OCI-LY7 (cell line): ENCODE results near the gene P2RY8. TPM values are rescaled to one million over a fixed set of nuclear protein-coding genes. Genes with fewer than 3 reads are reported as not detected.
A peak's percentile ranks its signal among the peaks of the same experiment; 100 is the strongest.

Source experiments
- BruUV-seq: library from RNA; stranded (reverse); fragments of 400-500 nt; replicated peaks from 2 replicates; lab custom pipeline; 2021; lab: Mats Ljungman, UMichigan
- CTCF ChIA-PET: fragments of 300-600 bp; sonication (Branson Sonifier 250); formaldehyde crosslinking; loops from one replicate; lab custom pipeline; 2022; ENCODE audit warnings: antibody characterized with exemption; ENCODE audit not compliant: unreplicated experiment; lab: Charles Lee
- POLR2A ChIA-PET: fragments of 300-600 bp; sonication (Branson Sonifier 250); formaldehyde crosslinking; loops from one replicate; lab custom pipeline; 2022; ENCODE audit warnings: antibody characterized with exemption; lab: Charles Lee
- DNase-seq: peaks from one replicate; pipeline ENCODE4 v3.0.0-alpha.2; 2015; ENCODE audit warnings: low spot score
- H2AFZ ChIP-seq: fragments of 200-600 bp; sonication (generic), shearing (Covaris generic); 2 replicates; pipeline ENCODE4 v1.6.1; 2014; ENCODE audit warnings: mild to moderate bottlenecking, antibody characterized with exemption, low read length, moderate library complexity
- H3K27ac ChIP-seq: fragments of 200-600 bp; sonication (generic); 2 replicates; pipeline ENCODE4 v1.5.1; 2014; ENCODE audit warnings: mixed run types, low read depth, mild to moderate bottlenecking, moderate library complexity, low read length, inconsistent platforms; ENCODE audit not compliant: poor library complexity, severe bottlenecking
- H3K36me3 ChIP-seq: fragments of 200-600 bp; sonication (generic); 2 replicates; pipeline ENCODE4 v1.6.1; 2014; ENCODE audit warnings: mild to moderate bottlenecking, antibody characterized with exemption, low read length, moderate library complexity, mixed read lengths; ENCODE audit not compliant: insufficient read depth
- H3K4me1 ChIP-seq: fragments of 200-600 bp; sonication (generic); 2 replicates; pipeline ENCODE4 v1.5.1; 2014; ENCODE audit warnings: mild to moderate bottlenecking, low read length; ENCODE audit not compliant: insufficient read depth, poor library complexity, severe bottlenecking
- H3K4me2 ChIP-seq: fragments of 200-600 bp; sonication (generic); 2 replicates; pipeline ENCODE4 v1.6.1; 2014; ENCODE audit warnings: mild to moderate bottlenecking, low read length
- H3K4me3 ChIP-seq: fragments of 200-600 bp; sonication (generic); 2 replicates; pipeline ENCODE4 v1.5.1; 2014; ENCODE audit warnings: mild to moderate bottlenecking, low read depth, low read length; ENCODE audit not compliant: poor library complexity, severe bottlenecking
- H3K79me2 ChIP-seq: fragments of 200-600 bp; sonication (generic); 2 replicates; pipeline ENCODE4 v1.6.1; 2016; ENCODE audit warnings: low read depth, mild to moderate bottlenecking, low read length, moderate library complexity, mixed read lengths; ENCODE audit not compliant: insufficient read depth
- H3K9me2 ChIP-seq: fragments of 200-600 bp; sonication (generic); 2 replicates; pipeline ENCODE4 v1.6.1; 2016; ENCODE audit warnings: mild to moderate bottlenecking, low read length, mixed read lengths; ENCODE audit not compliant: insufficient read depth
- H3K9me3 ChIP-seq: fragments of 200-600 bp; sonication (generic); 2 replicates; pipeline ENCODE4 v1.6.1; 2014; ENCODE audit warnings: mild to moderate bottlenecking, mixed run types, low read length, mixed read lengths
- H4K20me1 ChIP-seq: fragments of 200-600 bp; sonication (generic); 2 replicates; pipeline ENCODE4 v1.6.1; 2014; ENCODE audit warnings: mild to moderate bottlenecking, antibody characterized with exemption, low read length, moderate library complexity, mixed read lengths; ENCODE audit not compliant: insufficient read depth
- EZH2phosphoT487 ChIP-seq: fragments of 200-600 bp; sonication (generic); IDR thresholded peaks from 2 replicates; pipeline ENCODE4 v1.6.1; 2018; ENCODE audit warnings: low read depth, borderline replicate concordance, mild to moderate bottlenecking, mixed run types, antibody characterized with exemption, low read length, moderate library complexity, mixed read lengths
- intact Hi-C: fragments of 100-400 bp; cut with micrococcal nuclease; formaldehyde crosslinking; loops from one replicate; pipeline ENCODE4 v1.10.0; 2022; ENCODE audit not compliant: unreplicated experiment
- total RNA-seq, 2 experiments: library from RNA; depleted of rRNA in 1 of 2; stranded (reverse); fragments of >200 nt in 1 of 2; shearing (Covaris generic) in 1 of 2; gene quantifications; 2 replicates each; pipeline ENCODE4 v1.2.3, GENCODE V29; 2014 to 2022
- TF ChIP-seq, protein P1 (sequence below): fragments of 200-600 bp; sonication (generic); conservative IDR thresholded peaks from 2 replicates; pipeline ENCODE4 v1.5.1; 2014; ENCODE audit warnings: mild to moderate bottlenecking, antibody characterized with exemption, low read length, moderate library complexity, mixed read lengths

The P2RY8 gene
- total RNA-seq, 2 experiments from 2014 or later: 110 to 149 TPM

GRCh38 chrX:1464041-1464970 lies 72.7 kb downstream of the P2RY8 start:
- Histone ChIP-seq H4K20me1 (no peaks in the 10 kb centered on the region), H3K36me3 (peaks cover 54% of the 10 kb centered on the region), H3K4me2 (no peak overlapping the region), H2AFZ (no peak overlapping the region), H3K79me2 (peaks cover 38% of the 10 kb centered on the region; the same call in 1 of the 2 replicates), H3K27ac (peak overlapping the region; percentile 38), H3K9me2 (no peaks in the 10 kb centered on the region), H3K9me3 (no peaks in the 10 kb centered on the region), H3K4me1 (peaks cover 62% of the 10 kb centered on the region), H3K4me3 (no peak overlapping the region)
- TF ChIP-seq EZH2phosphoT487: no peak
- TF ChIP-seq, protein P1, sequence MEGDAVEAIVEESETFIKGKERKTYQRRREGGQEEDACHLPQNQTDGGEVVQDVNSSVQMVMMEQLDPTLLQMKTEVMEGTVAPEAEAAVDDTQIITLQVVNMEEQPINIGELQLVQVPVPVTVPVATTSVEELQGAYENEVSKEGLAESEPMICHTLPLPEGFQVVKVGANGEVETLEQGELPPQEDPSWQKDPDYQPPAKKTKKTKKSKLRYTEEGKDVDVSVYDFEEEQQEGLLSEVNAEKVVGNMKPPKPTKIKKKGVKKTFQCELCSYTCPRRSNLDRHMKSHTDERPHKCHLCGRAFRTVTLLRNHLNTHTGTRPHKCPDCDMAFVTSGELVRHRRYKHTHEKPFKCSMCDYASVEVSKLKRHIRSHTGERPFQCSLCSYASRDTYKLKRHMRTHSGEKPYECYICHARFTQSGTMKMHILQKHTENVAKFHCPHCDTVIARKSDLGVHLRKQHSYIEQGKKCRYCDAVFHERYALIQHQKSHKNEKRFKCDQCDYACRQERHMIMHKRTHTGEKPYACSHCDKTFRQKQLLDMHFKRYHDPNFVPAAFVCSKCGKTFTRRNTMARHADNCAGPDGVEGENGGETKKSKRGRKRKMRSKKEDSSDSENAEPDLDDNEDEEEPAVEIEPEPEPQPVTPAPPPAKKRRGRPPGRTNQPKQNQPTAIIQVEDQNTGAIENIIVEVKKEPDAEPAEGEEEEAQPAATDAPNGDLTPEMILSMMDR: no peak
- intact Hi-C loops: no loop called here
- CTCF ChIA-PET: no interaction called here
- no TSS peak for BruUV-seq
- no peak for DNase-seq
- POLR2A ChIA-PET: no interaction called here

DNA sequence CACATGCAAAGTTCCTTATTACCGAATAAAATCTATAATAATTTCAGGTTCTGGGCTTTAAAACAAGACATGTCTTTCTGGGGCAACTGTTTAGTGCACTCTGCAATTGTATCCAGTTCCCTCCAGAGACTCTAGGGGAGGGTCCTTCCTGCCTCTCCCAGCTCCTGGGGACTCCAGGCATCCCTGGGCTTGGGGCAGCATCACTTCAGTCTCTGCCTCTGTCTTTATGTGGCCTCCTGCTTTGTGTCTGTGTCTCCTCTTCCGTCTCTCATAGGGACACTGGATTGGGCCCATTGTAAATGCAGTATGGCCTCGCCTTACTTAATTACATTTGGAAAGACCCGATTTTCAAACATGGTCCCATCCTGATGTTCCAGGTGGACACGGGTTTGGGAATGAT lies 73.4 kb downstream of the P2RY8 start:
- no TSS peak for BruUV-seq
- H3K4me1 ChIP-seq: peaks cover 57% of the 10 kb centered on the region
- H3K27ac ChIP-seq: peak overlapping the region; percentile 38
- no peaks in the 10 kb centered on the region for H4K20me1 ChIP-seq
- peaks cover 51% of the 10 kb centered on the region for H3K36me3 ChIP-seq
- peaks cover 38% of the 10 kb centered on the region; the same call in 1 of the 2 replicates for H3K79me2 ChIP-seq
- no peak overlapping the region for H2AFZ ChIP-seq
- H3K9me2 ChIP-seq: no peaks in the 10 kb centered on the region
- H3K4me3 ChIP-seq: no peak overlapping the region
- intact Hi-C loops: no loop called here
- ChIA-PET CTCF (no interaction called here), POLR2A (no interaction called here)
- no peaks in the 10 kb centered on the region for H3K9me3 ChIP-seq
- H3K4me2 ChIP-seq: no peak overlapping the region
- TF ChIP-seq EZH2phosphoT487: no peak
- TF ChIP-seq, protein P1: no peak
- DNase-seq: no peak
